NOMO-1 (cell line): ENCODE results near the gene MREG.
"Not testable (repeated sequence)": the region's sequence is repeated elsewhere in the genome, so short reads cannot be mapped to it uniquely, and the experiment has no call there.

Experiments used
- DNase-seq, 2 experiments: peaks; one replicate each; lab custom pipeline; 2025; ENCODE audit not compliant: unreplicated experiment in 2 of 2; lab: John Stamatoyannopoulos, UW

Gene MREG

DNA sequence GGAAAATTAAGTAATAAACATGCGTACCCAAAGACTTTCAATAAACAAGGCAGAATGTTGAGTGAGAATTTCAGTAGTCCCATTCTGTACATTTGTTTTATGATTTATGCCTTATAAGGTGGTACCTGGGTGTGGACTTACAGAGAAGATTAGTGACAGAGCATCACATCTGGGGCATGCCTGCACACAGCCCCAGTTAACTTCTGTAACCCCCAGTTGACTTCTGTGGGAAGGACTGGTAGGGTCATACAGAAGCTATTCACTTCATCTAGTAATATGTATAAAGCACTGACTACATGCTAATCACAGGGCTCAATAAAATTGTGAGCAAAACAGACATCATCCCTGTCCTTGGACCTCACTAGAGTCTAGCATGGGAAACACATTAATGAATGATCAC, 16.1 kb downstream of the MREG start:
- DNase-seq: no peak

DNA sequence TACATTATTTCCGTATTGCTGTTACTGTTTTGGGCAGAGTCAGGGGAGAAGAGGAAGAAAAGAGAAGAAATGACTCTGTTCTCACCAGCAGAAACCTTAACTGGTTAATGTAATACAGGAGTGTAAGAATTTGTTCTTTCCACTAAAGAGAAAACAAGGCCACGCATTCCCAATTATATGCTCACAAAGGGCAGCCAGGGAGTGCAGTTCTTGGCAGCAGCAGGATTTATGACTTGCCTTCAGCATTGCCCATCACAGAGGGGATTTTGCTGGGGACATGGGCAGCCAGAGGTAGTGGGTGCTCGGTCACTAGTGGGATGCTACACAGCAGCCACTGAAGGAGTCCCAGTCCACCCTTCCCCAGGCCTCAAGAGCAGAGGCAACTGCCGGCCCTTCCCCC, 18.4 kb downstream of the MREG start:
- DNase-seq: no peak

DNA sequence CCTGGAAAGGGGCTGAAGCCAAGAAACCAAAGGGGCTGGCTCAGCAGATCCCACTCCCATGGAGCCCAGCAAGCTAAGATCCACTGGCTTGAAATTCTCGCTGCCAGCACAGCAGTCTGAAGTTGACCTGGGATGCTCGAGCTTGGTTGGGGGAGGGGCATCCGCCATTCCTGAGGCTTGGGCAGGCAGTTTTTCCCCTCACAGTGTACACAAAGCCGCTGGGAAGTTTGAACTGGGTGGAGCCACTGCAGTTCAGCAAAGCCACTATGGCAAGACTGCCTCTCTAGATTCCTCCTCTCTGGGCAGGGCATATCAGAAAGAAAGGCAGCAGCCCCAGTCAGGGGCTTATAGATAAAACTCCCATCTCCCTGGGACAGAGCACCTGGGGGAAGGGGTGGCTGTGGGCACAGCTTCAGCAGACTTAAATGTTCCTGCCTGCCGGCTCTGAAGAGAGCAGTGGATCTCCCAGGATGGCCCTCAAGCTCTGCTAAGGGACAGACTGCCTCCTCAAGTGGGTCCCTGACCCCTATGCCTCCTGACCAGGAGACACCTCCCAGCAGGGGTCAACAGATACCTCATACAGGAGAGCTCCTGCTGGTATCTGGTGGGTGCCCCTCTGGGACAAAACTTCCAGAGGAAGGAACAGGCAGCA, 24.7 kb downstream of the MREG start:
- not testable (repeated sequence) for DNase-seq

DNA sequence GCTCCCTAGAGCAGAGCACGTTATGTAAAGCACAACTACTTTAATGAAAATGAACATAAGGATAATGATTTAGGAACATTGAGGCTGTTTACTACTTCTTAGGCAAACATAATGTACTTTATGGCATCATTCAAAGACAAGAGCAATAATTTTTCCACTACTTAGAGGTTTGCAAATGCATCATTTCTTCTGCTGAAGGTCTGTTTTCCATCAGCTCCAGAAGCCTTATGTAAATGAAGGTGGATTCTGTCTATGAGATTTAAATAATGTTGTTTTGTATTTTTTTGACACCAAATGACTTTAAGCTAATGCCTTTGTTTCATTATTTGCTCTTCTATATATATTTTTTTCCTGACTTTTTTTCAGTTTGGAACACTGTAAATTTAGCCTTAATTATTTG, 28.1 kb downstream of the MREG start:
- no peak for DNase-seq

DNA sequence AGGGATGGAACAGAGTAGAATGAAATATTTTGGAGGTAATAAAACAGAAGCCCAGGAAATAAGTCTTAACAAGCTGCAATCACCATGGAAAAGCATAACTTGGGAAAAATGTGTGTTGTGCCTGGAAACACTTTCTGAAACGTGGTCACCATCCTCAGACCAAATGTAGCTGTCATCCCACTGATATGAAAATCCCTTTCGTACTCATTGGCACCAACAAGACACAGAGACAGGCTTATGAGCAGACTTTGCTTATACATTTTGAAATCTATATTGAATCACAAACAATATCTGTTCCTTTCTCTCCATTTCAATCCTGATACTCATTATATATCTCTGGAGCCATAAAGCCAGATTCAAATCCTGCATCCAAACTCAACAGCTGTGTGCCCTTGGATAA, 28.7 kb downstream of the MREG start:
- DNase-seq: no peak

DNA sequence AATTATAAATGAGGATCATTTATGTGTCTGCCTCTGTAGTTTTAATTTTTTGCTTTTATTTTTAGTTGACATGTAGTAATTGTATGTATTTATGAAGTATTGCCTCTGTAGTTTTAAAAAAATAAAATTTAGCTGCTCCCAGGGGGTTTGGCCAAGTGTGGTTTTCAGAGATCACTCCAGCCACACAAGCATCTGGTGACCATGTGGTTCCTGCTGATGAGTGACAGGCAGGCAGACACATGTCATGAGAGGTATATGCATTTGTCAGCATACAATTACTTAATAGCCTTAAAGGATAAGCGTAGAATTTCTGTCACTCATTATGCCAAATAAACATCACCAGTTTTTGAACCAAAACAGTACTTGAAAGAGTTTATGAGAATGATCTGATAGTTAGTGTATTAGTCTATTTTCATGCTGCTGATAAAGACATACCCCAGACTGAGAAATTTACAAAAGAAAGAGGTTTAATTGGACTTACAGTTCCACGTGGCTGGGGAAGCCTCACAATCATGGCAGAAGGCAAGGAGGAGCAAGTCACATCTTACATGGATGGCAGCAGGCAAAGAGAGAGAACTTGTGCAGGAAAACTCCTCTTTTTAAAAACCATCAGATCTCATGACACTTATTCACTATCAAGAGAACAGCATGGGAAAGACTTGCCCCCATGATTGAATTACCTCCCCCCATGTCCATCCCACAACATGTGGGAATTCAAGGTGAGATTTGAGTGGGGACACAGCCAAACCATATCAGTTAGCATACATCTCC, 29.6 kb downstream of the MREG start:
- DNase-seq: no peak

DNA sequence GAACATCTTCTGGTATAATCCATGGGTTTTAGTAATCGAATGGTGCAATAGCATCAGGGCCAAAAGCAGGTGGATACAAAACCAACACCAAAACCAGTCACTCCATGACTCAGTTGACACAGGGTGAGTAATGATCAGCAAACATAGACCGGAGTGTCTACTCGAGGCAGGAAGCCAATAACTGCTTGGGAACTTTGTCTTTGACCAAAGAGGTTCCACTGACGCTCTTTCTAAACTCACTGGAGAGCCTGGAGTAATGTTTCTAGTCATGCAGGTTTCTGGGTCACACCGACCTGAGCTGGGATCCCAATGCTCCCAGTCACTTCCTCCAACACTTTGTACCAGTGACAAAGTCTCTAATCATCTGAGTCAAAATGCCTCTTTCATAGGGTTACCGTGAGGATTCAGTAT, 30.9 kb downstream of the MREG start:
- DNase-seq: no peak

DNA sequence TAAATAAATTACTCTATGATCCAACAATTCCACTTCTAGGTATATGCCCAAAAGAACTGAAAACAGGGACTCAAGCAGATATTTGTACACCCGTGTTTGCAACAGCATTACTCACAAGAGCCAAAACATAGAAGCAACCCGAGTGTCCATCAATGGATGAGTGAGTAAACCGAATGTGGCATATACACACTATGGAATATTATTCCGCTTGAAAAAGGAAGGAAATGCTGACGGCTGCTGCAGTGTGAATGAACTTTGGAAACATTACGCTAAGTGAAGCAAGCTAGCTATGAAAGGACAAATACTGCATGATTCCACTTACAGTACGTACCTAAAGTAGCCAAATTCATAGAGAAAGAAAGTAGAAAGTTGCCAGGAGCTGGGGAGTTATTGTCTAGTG, 32.2 kb downstream of the MREG start:
- DNase-seq: no peak

DNA sequence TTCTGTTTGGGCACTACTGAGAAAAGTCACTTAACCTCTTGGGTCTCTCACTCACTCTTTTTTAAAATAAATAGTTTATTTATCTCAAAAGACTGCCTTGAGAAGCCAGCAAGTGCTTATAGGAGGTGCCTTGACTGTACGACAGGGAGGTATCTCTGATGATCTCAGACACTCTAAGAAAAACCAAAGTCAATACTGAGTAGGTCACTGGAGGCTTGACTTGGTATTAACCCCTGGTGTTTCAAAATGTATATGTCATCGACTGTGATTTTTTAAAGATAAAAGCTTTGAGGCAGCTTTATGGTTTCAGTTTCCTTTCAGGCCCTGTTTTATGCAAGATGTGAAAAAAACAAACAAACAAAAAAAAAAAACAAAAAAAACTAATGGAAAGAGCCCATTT, 33.7 kb downstream of the MREG start:
- DNase-seq: no peak

DNA sequence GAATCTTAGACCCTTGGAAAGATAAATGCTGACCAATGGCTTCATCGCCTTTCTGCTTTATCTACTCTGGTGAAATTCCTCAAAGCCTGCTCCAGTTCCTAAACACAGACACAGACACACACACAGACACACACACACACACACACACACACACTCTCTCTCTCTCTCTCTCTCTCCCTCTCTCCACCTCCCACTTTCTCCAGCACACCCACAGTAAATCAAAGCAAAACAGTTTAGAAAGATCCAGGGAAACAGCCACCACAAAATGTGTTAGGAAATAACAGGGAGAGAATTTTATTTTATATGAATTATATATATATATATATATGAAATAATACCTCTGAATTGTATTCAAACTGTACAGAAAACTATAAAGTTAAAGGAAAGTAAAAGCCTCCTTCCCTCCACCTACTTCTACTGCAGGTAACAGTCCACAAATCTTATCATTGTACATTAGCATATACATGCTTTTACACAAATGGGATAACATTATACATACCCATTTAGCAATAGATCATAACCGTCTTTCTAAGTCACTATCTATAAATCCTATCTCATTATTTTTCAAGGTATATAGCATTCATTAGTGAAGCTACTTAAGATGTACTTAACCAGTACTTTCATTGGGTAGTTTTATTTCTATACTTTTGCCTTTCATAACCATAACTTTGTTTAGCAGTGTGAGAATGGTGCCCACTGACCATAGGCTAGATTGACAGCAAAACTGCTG, 38.5 kb downstream of the MREG start:
- DNase-seq: no peak

DNA sequence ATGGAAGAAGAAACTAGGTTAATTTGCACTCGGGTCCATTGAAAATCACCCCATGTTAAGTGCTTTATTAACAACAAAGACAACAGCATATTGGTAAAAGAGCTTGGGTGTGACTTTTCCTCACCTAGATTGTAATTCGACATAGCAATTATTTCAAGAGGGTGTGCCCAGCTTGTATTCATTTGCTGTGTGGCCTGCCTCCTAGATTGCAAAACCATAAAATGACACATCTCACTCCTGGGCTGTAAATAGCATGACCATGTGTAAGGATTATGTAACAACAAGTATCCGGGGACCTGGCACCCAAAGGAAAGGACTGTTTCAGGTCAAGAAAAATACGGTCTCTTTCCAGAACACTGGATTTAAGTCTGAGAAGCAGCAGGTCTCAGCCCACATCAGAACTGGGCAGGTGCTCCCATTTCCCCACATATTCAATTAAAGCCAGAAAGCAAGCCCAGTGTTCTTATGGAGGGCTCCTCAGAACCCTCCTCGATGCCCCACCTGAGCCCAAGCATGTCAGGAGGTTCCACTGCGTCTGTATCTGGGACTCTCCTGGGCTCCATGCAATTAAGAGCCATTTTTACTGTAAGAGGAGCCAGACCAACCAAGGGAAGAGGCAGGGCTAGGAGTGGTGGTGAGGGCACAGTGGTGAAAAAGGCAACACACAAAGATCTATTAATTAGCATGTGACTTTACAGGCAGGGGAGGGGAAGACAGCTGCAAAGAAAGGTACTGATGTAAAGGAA, 39.2 kb downstream of the MREG start:
- DNase-seq: peak; percentile 29 to 33

DNA sequence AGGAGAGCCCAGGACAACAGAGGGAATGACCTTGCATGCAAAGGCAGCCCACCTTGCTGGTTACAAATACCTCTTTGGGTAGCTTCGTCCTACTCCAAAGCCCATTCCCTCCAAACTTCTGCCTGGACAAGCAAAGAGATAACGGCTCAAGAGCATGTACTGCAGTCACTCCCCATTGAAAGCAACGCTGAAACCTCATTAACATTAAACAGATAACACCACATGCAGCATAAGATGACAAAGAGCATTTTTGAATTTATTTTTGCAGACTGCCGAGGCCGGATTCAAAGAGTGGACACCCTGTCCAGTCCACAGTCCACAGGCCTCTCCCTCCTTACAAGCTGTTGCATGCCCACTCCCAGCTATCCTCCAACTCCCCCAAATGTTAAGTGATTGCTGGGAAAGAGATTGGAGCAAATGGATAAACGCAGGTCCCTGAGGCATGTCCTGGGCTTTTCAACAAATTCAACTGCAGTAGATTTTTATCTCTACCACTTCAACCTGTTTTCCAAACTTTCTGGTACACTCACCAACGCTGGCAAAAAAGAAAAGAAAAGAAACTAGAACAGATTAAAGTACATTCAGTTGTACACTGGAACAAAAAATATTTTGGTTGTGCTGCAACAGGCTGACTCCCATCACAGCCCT, 40.1 kb downstream of the MREG start:
- DNase-seq: no peak

DNA sequence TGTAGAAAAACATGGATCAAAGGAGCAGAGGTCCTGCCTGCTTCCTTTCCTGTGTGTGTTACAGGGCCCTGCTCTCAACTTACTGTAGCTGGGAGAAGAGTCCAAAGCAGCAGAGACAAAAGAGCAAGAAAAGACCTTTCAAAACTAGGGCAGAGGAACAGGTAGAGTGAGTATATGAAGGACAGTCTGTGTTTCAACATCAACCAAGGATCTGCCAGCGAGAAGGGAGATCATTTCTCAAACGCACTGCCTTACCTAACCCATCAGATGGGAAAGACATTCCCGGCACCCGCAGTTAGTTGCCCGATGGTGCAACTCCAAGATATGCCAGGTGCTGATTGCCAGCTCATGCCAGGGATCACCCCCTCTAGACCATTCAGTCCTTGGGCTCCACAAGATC, 41.7 kb downstream of the MREG start:
- DNase-seq: no peak

DNA sequence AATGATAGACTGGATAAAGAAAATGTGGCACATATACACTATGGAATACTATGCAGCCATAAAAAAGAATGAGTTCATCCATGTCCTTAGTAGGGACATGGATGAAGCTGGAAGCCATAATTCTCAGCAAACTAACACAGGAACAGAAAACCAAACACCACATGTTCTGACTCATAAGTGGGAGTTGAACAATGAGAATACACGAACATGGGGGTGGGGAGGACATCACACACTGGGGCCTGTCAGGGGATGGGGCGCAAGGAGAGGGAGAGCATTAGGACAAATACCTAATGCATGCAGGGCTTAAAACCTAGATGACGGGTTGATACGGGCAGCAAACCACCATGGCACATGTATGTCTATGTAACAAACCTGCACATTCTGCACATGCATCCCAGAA, 42.5 kb downstream of the MREG start:
- DNase-seq: not testable (repeated sequence)

DNA sequence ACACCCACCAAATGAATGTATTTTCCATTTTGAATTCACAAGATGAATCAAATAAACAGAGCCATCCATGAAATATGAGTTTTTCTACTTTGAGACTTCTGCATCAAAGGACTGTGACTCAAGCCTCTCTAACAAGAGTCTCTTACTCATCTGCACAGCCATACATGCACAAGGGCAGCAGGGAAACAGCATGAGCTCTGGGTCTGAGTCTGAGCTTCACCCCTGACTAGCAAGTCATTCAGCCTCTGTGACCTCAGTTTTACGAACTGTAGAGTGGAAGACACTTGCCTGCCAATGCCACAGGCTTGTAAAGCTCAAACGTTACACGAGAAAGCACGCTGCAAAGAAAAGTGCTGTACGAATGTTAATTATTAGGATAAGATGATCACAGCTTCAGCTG, 42.9 kb downstream of the MREG start:
- no peak for DNase-seq

DNA sequence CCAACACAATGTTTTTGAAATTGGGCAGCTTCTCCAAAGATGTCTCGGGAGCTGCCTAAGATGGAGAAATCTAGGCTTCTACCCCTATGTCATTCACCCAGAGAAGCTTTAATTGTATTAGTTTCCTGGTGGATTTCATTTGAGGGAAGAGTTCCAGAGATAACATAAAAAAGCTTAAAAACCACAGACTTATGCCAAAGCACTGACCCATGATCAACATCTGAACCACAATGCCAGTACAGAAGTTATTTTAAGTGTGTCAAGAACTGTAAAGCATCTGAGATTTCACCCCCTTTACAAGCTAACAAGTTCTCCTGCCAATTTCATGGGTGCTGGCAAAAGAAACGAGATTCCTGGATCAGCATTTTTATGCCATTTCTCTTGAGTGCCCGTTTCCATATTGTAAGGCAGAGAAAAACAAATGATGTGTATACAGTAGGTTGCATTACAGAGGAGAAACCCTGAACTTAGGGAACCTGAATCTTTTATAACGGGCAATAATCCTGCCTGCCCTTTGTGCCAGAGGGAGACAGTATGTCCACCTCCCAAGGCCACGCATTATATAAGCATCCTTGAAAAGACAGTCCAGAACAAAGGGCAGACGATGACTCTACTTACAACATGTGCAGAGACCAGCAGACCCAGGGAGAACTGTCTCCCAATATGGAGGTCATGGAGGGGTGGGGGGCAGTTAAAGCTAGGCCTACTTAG, 44.1 kb downstream of the MREG start:
- DNase-seq: no peak

DNA sequence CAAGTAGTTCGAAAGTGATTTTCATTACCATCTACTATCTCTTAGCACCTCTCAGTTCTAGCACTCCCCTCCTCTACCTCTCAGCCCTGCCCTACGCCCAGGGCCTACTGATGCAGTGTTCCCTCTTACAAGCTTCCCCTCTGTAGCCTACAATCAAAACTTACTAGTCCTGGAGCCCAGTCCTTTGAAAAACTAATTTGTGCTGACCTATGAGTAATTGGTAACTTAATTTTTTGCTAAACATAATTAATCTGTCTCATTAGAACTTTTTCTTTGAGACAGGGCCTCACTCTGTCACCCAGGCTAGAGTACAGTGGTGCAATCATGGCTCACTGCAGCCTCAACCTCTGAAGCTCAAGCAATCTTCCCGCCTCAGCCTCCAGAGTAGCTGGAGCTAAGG, 44.9 kb downstream of the MREG start:
- DNase-seq: no peak

DNA sequence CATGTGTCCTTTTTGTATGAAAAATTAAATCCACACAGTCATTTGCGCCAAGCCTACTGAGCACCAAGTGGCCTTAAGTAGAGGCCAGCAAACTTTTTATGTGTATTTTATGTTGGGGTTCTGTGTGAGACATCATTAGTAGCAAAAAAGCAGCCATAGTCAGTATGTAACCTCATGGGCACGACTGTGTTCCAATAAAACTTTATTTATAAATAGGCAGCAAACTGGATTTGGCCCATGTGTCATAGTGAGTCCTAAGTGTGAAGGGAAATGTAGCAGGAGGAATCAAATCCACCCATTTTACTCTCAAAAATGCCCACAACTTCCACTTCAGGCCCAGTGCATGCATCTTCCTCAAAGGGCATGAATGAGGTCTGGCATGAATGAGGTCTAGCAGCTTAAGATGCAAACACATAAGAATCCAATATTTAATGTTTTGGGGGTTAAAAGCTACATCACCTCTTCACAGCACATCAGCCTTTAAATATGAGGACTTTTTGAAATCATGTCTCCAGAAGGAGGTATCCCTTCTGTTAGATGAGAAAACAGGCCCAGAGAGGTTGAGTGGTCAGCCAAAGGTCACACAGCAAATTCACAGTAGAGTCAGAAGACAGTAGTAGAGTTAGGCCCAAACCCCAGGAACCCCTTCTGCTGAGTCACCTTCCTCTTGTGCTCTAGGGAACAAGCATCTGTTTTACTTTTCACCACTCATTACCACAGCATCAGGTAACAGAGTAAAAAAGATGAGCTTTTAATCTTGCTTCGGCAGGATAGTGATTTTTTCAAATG, 45.6 kb downstream of the MREG start:
- DNase-seq: peak in 1 of 2 experiments; percentile 12

DNA sequence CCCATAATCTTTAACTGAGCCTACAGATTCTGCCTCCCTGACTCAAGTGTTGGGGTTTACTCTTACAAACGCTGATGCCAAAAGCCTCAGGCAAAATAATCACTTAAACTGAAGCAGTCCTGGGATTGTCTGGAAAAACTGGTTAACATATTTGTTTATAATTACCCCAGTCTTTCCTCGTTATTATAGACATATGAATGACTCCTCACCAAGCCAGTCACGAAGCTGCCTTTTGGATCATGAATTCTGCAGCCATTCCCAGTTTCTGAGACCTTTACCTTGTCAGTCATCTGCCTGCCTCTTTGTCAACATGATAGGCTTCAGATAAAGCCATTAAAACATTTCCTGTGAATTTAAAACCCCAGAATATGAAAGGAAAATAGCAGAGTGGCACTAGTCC, 46.4 kb downstream of the MREG start:
- DNase-seq: no peak
